GM18498 (cell line): ENCODE measurements around the gene CLMP.
"Not testable (repeated sequence)": the region's sequence is repeated elsewhere in the genome, so short reads cannot be mapped to it uniquely, and the experiment has no call there.

Experiments
- ATAC-seq: cut with Tn5 transposase; IDR thresholded peaks from one replicate; pipeline ENCODE4 v1.9.1; 2021; ENCODE audit warnings: mild to moderate bottlenecking, moderate library complexity; ENCODE audit not compliant: unreplicated experiment

Gene CLMP

GRCh38 chr11:123143921-123144320 lies 51.1 kb downstream of the CLMP start:
- ATAC-seq = no peak

GRCh38 chr11:123143476-123143875 lies 51.6 kb downstream of the CLMP start:
- ATAC-seq = no peak

DNA sequence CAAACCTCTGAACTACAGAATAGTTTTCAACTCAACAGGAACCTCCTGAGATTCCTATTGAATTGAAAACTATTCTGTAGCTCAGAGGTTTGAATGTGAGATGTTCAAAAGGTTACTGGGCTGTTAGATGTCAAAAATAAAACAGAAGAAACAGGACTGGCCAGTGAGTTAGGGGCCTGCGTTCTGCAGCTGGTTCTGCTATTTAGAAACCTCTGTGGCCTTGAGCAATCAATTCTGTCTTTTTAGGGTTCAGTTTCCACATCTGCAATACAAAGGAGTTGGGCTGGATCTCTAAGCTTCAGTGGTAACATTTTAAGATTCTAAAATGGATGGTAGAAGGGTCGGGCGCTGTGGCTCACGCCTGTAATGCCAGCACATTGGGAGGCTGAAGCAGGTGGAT lies 55.8 kb downstream of the CLMP start:
- no peak for ATAC-seq

DNA sequence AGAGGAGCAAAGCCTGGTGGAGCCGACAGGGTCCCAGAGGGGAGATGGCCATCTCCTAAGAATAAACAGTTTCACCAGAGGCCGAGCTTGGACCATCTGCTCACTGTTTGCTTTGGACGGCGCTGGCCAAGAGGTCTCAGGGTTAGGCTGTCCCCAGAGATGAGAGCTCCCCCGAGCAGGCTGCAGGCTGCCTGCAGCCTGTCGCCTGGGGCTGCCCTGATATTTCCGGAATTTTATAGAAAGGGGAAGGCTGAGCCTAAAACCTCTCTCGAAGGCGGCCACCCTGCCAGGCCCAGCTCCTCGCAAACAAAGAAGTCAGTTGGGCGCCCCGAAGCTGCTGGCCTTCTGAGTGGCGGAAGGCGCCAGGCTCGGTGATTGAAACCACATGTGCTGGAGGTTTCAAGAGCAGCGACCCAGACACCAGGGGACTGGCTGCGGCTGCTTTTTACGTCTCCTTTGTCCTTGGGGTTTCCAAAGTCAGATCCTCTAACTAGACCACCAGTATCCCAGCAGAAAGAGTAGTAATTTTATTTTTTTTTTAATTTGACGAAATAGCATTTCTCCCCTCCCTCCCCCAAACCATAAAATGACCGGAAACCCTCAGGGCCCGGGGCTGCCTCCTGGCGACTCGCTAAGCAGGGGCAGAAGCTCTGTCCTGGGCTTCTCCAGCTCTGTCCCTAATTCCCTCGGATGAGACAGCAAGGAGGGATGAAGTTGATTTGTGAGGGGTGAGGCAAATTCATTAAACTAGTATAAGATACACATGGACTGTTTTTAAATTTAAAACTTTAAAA lies 57.4 kb downstream of the CLMP start:
- no peak for ATAC-seq

DNA sequence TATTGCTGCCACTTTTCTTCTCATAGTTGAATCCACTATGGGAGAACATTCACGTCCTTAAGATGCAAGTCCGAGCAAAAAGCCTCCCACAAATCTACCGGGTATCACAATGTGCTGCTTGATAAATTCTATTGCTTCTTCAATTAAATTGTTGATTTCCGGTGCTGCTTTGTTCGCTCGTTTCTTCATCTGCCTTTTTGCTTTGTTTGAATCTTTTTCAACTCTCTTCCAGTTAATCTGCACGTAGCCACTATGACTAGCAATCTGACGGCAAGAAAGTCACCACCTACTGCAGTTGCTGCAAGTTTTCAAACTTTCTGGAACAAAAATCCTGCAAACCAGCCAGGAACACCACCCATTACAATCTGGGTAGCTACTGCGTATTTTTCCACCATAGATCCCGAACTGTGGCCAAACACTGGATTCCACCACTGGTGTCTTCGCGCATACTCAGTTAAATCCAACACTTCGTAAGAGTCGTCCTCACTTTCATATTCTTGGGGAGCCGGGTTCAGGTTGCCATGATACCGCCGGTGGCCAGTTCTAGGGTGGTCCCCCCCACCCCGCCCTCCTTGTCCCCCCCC lies 59.1 kb downstream of the CLMP start:
- no peak for ATAC-seq

DNA sequence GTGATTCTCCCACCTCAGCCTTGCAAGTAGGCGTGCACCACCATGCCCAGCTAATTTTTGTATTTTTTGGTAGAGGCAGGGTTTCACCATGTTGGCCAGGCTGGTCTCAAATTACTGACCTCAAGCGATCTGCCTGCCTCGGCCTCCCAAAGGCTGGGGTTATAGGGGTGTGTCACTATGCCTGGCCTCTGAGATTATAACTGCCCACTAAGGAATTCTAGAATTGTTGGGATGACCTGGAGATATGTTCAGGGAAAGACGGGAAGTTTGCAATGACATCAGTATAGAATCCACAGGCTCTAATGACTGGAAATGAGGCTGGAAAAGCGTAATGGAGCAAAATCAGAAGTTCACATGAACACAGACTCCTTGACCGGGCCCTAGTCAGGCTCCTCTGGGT lies 62.2 kb downstream of the CLMP start:
- no peak for ATAC-seq

DNA sequence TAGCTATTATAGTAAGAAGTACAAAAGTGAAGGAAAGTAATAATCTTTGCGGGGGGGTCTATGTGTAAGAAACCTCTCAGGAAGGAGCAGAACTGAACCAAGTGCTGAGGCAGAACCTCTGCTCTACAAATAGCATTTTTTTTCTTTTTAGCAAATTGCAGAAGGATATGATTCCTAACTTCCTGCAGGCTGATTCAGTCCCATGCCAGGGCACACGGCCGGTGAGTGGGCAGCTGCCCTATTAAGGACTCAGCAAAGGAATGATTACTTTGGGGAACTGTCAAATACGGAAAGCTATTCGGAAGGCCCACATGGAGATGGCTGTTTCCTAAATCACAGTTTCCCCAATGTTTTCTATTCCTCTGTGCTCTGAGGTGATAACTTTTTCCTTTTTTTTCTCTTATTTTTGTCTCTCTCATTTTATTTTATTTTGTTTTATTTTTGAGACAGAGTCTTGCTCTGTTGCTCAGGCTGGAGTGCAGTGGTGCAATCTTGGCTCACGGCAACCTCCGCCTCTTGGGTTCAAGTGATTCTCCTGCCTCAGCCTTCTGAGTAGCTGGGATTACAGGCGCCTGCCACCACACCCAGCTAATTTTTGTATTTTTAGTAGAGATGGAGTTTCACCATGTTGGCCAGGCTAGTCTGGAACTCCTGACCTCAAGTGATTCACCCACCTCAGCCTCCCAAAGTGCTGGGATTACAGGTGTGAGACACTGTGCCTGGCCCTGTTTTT lies 62.8 kb downstream of the CLMP start:
- ATAC-seq = not testable (repeated sequence)

GRCh38 chr11:123129920-123130319 lies 65.1 kb downstream of the CLMP start:
- no peak for ATAC-seq

DNA sequence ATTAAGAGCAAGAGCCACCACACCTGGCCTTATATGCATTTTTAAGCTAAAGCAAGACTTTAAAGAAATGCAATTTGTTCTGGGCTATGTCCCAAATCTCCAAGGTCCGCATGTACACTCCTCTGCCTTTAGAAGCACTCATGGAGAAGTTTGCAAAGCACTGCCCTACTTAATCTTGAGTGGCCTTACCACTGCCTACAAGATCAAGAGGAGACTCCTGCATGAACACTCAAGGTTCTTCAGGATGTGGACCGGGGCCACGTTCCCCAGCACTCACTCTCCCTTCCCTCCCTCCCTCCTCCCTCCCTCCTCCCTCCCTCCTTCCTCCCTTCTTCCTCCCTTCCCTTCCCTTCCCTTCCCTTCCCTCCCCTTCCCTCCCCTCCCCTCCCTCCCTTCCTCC lies 69.9 kb downstream of the CLMP start:
- no peak for ATAC-seq

GRCh38 chr11:123122852-123123251 lies 72.2 kb downstream of the CLMP start:
- ATAC-seq = no peak

DNA sequence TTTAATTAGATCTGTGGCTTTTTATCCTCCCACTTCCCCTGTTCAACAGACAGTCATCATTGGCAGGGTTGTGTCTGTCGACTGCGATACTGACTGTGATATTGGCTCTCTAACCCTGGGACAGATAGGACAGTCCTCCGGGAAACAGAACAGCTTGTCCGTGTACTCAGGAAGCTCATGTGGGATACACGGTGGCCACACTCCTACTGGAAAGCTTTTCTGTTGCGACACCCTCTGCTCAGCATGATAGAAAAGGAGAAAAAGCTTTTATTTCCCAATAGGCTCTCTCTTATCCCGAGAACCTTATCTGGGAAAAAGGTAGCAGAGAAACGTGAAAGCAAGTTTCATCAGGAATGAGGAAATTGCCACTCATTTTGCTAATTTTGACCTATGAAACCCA lies 72.7 kb downstream of the CLMP start:
- no peak for ATAC-seq

DNA sequence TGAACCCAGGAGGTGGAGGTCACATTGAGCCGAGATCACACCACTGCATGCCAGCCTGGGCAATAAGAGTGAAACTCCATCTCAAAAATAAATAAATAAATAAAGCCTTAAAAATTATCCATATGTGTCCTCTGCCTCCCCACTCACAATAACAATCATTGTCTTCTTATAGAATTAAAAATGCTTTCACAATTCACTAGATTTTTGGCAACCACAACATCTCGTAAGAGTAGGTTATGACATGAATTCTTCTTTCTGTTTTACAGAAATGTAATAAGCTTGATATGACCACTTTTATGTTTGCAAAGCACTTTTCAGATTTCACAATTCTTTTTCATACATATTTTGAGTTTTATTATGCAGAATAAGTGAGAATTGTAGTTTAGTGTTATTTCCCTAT lies 78.6 kb downstream of the CLMP start:
- no peak for ATAC-seq

- ATAC-seq = no peak
These were observed 83.6 kb downstream of the CLMP start for GRCh38 chr11:123111465-123111864.

DNA sequence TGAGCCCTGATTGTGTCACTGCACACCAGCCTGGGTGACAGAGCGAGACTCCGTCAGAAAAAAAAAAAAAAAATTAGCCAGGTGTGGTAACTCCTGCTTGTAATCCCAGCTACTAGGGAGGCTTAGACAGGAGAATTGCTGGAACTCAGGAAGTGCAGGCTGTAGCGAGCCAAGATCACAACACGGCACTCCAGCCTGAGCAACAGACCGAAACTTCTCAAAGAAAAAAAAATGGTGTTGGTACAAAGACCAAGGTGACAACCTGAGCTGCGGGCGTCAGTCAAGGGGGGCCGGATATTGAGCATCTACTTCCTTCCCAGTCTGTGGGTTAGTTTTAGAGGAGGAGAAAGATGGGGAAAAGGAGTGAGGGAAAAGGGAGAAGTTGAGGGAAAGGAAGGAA lies 84.7 kb downstream of the CLMP start:
- ATAC-seq = no peak

GRCh38 chr11:123107945-123108495 lies 87.0 kb downstream of the CLMP start:
- ATAC-seq = no peak

DNA sequence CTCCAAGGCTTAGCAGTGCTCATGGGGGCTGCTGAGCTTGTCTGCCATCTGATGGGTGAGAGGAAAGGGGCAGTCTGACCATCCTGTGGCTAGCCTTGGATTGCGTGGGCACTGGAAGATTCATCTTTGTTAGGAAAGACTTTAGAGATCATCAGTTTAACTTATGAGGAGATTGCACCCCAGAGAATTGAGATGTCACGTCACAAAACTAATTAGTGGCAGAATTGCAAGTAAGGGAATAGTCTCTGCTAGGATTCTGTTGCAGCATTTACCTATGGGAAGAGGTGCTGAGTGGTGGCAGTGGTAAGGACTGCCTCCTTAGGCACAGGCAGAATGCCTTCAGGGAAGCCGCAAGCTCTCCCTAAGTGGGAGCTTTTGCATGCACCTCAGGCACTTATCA lies 90.4 kb downstream of the CLMP start:
- no peak for ATAC-seq

- ATAC-seq = no peak
These were observed 91.6 kb downstream of the CLMP start for GRCh38 chr11:123103326-123103980.

- ATAC-seq = no peak
These were observed 94.5 kb downstream of the CLMP start for GRCh38 chr11:123100379-123101085.

- no peak for ATAC-seq
These were observed 96.1 kb downstream of the CLMP start for GRCh38 chr11:123098990-123099389.

GRCh38 chr11:123093739-123094138 lies 101.3 kb downstream of the CLMP start:
- no peak for ATAC-seq

DNA sequence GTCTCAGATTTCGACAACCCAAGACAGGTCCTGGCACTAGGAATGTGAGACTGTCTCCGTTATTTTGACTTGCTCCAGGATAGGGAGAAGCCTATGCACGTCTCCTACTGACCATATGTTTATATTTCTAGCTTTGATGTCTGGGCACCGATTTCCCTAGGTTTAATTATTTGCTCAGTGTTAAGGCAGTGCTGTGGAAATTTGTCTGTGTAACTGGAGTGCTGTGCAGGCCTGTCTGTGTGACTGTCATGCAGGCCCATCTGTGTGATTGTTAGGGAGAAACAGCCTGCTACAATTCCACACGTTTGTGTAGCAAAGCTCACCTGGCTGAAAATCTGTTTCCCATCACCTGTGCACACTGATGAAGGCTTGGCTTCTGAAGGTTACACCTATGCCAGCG lies 103.5 kb downstream of the CLMP start:
- ATAC-seq = no peak
